GM19468 (cell line): ENCODE results near the gene MALL.
"Not testable (repeated sequence)": the region's sequence is repeated elsewhere in the genome, so short reads cannot be mapped to it uniquely, and the experiment has no call there.

ENCODE experiments used
- ATAC-seq: cut with Tn5 transposase; IDR thresholded peaks from one replicate; pipeline ENCODE4 v1.9.1; 2021; ENCODE audit warnings: mild to moderate bottlenecking, moderate library complexity, moderate number of reproducible peaks; ENCODE audit not compliant: unreplicated experiment; ENCODE audit errors: extremely low read depth

The MALL gene

GRCh38 chr2:110121592-110121991 lies 6.0 kb upstream of the MALL start:
- no peak for ATAC-seq

- ATAC-seq, result no peak
These were observed 5.4 kb upstream of the MALL start for GRCh38 chr2:110121052-110121334.

- no peak for ATAC-seq
These were observed 4.8 kb upstream of the MALL start for GRCh38 chr2:110120171-110121051.

- ATAC-seq, result no peak
These were observed 550 bp upstream of the MALL start for GRCh38 chr2:110116033-110116710.

- no peak for ATAC-seq
These were observed 779 bp downstream of the MALL start for GRCh38 chr2:110114831-110115255.

- no peak for ATAC-seq
These were observed 1.5 kb downstream of the MALL start for GRCh38 chr2:110113961-110114591.

GRCh38 chr2:110108291-110108690 lies 7.3 kb downstream of the MALL start:
- not testable (repeated sequence) for ATAC-seq

- ATAC-seq, result no peak
These were observed 8.2 kb downstream of the MALL start for GRCh38 chr2:110107092-110108079.

- ATAC-seq, result no peak
These were observed 9.0 kb downstream of the MALL start for GRCh38 chr2:110106642-110107041.

GRCh38 chr2:110105608-110106467 lies 9.8 kb downstream of the MALL start:
- ATAC-seq, result no peak

GRCh38 chr2:110105183-110105582 lies 10.4 kb downstream of the MALL start:
- no peak for ATAC-seq

- no peak for ATAC-seq
These were observed 11.4 kb downstream of the MALL start for GRCh38 chr2:110104025-110104771.

- ATAC-seq, result no peak
These were observed 12.3 kb downstream of the MALL start for GRCh38 chr2:110103061-110103961.

- ATAC-seq, result no peak
These were observed 13.5 kb downstream of the MALL start for GRCh38 chr2:110101901-110102803.

GRCh38 chr2:110101280-110101844 lies 14.3 kb downstream of the MALL start:
- no peak for ATAC-seq

GRCh38 chr2:110100880-110101279 lies 14.7 kb downstream of the MALL start:
- not testable (repeated sequence) for ATAC-seq
